Prostate gland (tissue), 2 donors: ENCODE data around the gene ENO3.

Experiments used
- CTCF ChIP-seq, 4 experiments: fragments of 200-600 bp in 2 of 4; fragments of 450-650 bp in 2 of 4; sonication (generic) in 2 of 4; IDR thresholded peaks; 1 replicate in 3 of 4; 2 replicates in 1 of 4; pipeline ENCODE4 v1.5.1; 2016 to 2019; ENCODE audit warnings: antibody characterized with exemption in 4 of 4, mild to moderate bottlenecking in 2 of 4, moderate library complexity in 2 of 4
- POLR2A ChIP-seq: fragments of 450-650 bp; IDR thresholded peaks from one replicate; pipeline ENCODE4 v1.6.1; 2016; ENCODE audit warnings: antibody characterized with exemption, mild to moderate bottlenecking
- POLR2AphosphoS5 ChIP-seq: sonication (generic); formaldehyde crosslinking; IDR thresholded peaks from one replicate; pipeline ENCODE4 v1.6.1; 2017; ENCODE audit warnings: antibody characterized with exemption

DNA sequence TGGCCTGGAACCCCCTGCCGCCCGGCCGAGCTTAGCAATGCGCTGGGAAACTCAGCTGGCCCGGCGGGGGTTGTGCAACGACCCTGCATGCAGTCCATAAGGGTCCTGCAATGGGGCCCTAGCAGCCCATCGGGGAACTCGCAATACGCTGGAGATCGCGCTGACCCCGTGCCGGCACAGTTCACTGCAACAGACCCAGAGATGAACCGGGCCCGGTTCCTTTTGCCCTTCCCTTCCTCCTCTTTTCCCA, 11.4 kb upstream of the ENO3 start:
- no peak for TF ChIP-seq CTCF (IDR thresholded peaks at IDR 0.05)
- no peak for TF ChIP-seq POLR2AphosphoS5
- no peak for TF ChIP-seq POLR2A
